Lung (tissue), 12 donors: Measurements from ENCODE around the gene DAGLA. TPM values are rescaled to one million over a fixed set of nuclear protein-coding genes. Genes with fewer than 3 reads are reported as not detected.
A peak's percentile ranks its signal among the peaks of the same experiment; 100 is the strongest.

Experiments used
- ATAC-seq: fragments of 200-7000 bp; cut with Tn5 transposase; one replicate; pipeline ENCODE4 v1.9.1; 2020; ENCODE audit warnings: moderate number of reproducible peaks; ENCODE audit not compliant: insufficient read depth, low FRiP score
- DNase-seq, 3 donors: peaks; one replicate each; pipeline ENCODE4 v3.0.0-alpha.2; 2013 to 2017
- H3K27ac ChIP-seq, 2 donors: one replicate each; pipeline ENCODE4 v1.5.1; 2013; ENCODE audit warnings: mild to moderate bottlenecking in 2 of 2, moderate library complexity in 2 of 2, control low read depth in 1 of 2, inconsistent platforms in 1 of 2, low read depth in 1 of 2, low read length in 1 of 2
- H3K27me3 ChIP-seq, 3 donors: one replicate each; pipeline ENCODE4 v1.5.1; 2013; ENCODE audit warnings: low read length in 2 of 3; ENCODE audit not compliant: control insufficient read depth in 3 of 3, insufficient read depth in 3 of 3
- H3K36me3 ChIP-seq, 4 donors: one replicate each; pipeline ENCODE4 v1.5.1; 2013; ENCODE audit warnings: low read length in 4 of 4, mild to moderate bottlenecking in 1 of 4, moderate library complexity in 1 of 4; ENCODE audit not compliant: control insufficient read depth in 4 of 4, insufficient read depth in 4 of 4
- H3K4me1 ChIP-seq, 5 donors: one replicate each; pipeline ENCODE4 v1.5.1; 2013; ENCODE audit warnings: low read length in 5 of 5, mild to moderate bottlenecking in 2 of 5, moderate library complexity in 1 of 5; ENCODE audit not compliant: control insufficient read depth in 5 of 5, insufficient read depth in 5 of 5
- H3K4me3 ChIP-seq: one replicate; pipeline ENCODE4 v1.5.1; 2013; ENCODE audit warnings: mild to moderate bottlenecking, control low read depth, moderate library complexity
- H3K9ac ChIP-seq, 2 donors: one replicate each; pipeline ENCODE4 v1.5.1; 2013; ENCODE audit warnings: low read length in 2 of 2, control low read depth in 1 of 2; ENCODE audit not compliant: insufficient read depth in 1 of 2
- H3K9me3 ChIP-seq, 4 donors: one replicate each; pipeline ENCODE4 v1.5.1; 2013; ENCODE audit warnings: low read length in 3 of 4, mild to moderate bottlenecking in 1 of 4, moderate library complexity in 1 of 4; ENCODE audit not compliant: control insufficient read depth in 4 of 4, insufficient read depth in 3 of 4
- CTCF ChIP-seq: IDR thresholded peaks from 2 replicates; pipeline ENCODE4 v1.5.1; 2012; ENCODE audit warnings: mild to moderate bottlenecking; ENCODE audit errors: control extremely low read depth, extremely low read depth
- WGBS, 2 donors: extraction: QIAGEN DNeasy Blood & Tissue Kit; methylation state at CpG; one replicate each; pipeline ENCODE4 v1.1.7; 2013; 5-methylcytosine and 5-hydroxymethylcytosine counted together
- polyA plus RNA-seq, 2 donors: library from polyadenylated mRNA; stranded (reverse); fragments of 200-250 nt; gene quantifications; one replicate each; pipeline ENCODE4 v1.2.1, GENCODE V29; 2013
- total RNA-seq, 2 donors: library from RNA; depleted of rRNA in 1 of 2; stranded (reverse); fragments of >200 nt in 1 of 2; gene quantifications; one replicate each; pipeline ENCODE4 v1.2.1, GENCODE V29; 2014 to 2021
- donor health status: control.
- donor health status: control.
- donor health status: Bipolar disorder and iron deficiency.
- donor health status: healthy.
- donor health status: DM: yes; HTN: yes; CAD: no.

The DAGLA gene
- total and polyA plus RNA-seq, 4 donors: 1.5 to 7.5 (median 2.9) TPM

GRCh38 chr11:61765550-61766253 is 85.5 kb downstream of the DAGLA start:
- no peak overlapping the region for H3K9ac ChIP-seq
- peaks cover 0 to 31% (median 2%) of the 10 kb centered on the region in 5 donors for H3K4me1 ChIP-seq
- ATAC-seq (no peak), DNase-seq (no peak)
- 87 to 94% methylated on average over 25 to 26 of the region's 26 CpGs for WGBS, 2 donors
- H3K27ac ChIP-seq: no peak overlapping the region
- H3K9me3 ChIP-seq: no peaks in the 10 kb centered on the region
- H3K27me3 ChIP-seq: no peaks in the 10 kb centered on the region
- no peak for TF ChIP-seq CTCF
- no peaks in the 10 kb centered on the region for H3K36me3 ChIP-seq
- H3K4me3 ChIP-seq: no peak overlapping the region

- Histone ChIP-seq H3K4me1 (peaks cover 0 to 31% (median 2%) of the 10 kb centered on the region in 5 donors), H3K27me3 (no peaks in the 10 kb centered on the region), H3K27ac (peak overlapping the region in 1 of 2 donors; percentile 26), H3K9me3 (no peaks in the 10 kb centered on the region), H3K36me3 (no peaks in the 10 kb centered on the region), H3K9ac (no peak overlapping the region), H3K4me3 (no peak overlapping the region)
- ATAC-seq (peak; percentile 8), DNase-seq (peak in 2 of 3 donors; percentile 42 to 47)
- no peak for TF ChIP-seq CTCF
- 69 to 79% methylated on average over 13 of the region's 13 CpGs for WGBS, 2 donors
These were observed 86.2 kb downstream of the DAGLA start for GRCh38 chr11:61766353-61766841.

GRCh38 chr11:61768376-61769076 is 88.3 kb downstream of the DAGLA start:
- no peak for TF ChIP-seq CTCF
- no peaks in the 10 kb centered on the region for H3K9me3 ChIP-seq
- DNase-seq (no peak), ATAC-seq (no peak)
- WGBS, 2 donors: 66 to 74% methylated on average over 11 of the region's 11 CpGs
- no peak overlapping the region for H3K4me3 ChIP-seq
- H3K27me3 ChIP-seq: no peaks in the 10 kb centered on the region
- H3K27ac ChIP-seq: peak overlapping the region in 1 of 2 donors; percentile 52
- peaks cover 0 to 36% (median 10%) of the 10 kb centered on the region in 5 donors for H3K4me1 ChIP-seq
- H3K9ac ChIP-seq: peak overlapping the region in 1 of 2 donors; percentile 16
- no peaks in the 10 kb centered on the region for H3K36me3 ChIP-seq
